ENCODE data around the gene TAS2R13.

Gene TAS2R13, protein sequence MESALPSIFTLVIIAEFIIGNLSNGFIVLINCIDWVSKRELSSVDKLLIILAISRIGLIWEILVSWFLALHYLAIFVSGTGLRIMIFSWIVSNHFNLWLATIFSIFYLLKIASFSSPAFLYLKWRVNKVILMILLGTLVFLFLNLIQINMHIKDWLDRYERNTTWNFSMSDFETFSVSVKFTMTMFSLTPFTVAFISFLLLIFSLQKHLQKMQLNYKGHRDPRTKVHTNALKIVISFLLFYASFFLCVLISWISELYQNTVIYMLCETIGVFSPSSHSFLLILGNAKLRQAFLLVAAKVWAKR

DNA sequence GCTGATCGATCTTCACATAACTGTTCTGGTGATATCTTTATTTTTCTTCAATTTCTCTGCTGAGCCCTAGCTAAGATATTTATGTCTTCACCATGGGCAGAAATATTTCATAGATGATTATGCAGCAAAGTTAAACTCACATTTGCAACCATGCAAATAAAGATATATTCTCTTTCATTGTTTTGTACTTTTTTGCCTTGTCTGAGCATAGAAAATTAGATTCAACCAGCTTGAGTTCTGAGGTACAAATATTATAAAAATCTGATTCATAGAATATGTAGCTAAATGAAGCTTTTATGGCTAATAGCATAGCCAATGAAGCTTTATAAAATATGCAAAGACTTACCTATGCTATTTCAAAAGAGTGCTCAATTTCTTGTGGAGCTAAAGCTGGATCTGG lies at the start of gene TAS2R13:
Gene TAS2R13, minus strand, starts transcription at position 101 of the 400 bp plus-strand sequence. CDS start 264 bp downstream, outside the sequence.
- no peak for DNase-seq (ENCODE audit: low read depth)

DNA sequence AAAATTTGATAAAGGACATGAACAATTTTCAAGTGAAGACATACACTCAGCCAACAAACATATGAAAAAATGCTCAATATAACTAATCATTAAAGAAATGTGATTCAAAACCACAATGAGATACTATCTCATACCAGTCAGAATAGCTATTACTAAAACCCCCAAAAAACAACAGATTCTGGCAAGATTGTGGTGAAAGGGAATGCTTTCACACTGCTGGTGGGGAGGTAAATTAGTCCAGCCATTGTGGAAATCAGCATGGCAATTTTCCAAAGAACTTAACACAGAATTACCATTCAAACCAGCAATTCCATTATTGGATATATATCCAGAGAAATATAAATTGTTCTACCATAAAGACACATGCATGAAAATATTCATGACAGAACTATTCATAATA lies 48.4 kb upstream of the TAS2R13 start:
- peak; percentile 50 for DNase-seq (ENCODE audit: low read depth)

DNA sequence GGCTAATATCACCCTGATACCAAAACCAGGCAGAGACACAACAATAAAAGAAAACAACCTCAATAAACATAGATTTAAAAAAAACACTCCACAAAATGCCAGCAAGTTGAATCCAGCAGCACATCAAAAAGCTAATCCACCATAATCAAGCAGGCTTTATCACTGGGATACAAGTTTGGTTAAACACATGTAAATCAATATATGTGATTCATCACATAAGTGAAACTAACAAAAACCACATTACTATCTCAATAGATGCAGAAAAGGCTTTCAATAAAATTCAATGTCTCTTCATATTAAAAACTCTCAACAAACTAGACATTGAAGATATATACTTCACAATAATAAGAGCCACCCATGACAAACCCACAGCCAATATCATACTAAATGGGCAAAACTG lies 46.7 kb upstream of the TAS2R13 start:
- no peak for DNase-seq (ENCODE audit: low read depth)

DNA sequence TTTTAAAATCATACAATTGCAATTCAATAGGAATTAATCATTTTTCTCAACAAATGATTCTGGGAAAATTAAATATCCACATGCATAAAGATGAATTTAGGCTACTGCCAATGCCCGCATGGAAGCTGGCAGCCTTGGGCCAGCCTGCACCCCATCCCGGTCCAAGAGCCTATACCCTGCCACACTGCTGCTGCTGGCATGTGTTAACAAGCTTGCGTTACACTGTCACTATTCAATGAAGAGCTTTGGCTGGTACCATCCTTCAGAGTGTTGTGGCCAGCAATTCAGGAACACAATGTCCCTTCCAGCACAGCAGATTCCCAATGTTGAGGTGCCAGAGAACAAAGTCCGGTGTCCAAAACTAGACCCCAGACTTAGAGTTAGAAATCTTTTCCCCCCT lies 43.3 kb upstream of the TAS2R13 start:
- no peak for DNase-seq (ENCODE audit: low read depth)

DNA sequence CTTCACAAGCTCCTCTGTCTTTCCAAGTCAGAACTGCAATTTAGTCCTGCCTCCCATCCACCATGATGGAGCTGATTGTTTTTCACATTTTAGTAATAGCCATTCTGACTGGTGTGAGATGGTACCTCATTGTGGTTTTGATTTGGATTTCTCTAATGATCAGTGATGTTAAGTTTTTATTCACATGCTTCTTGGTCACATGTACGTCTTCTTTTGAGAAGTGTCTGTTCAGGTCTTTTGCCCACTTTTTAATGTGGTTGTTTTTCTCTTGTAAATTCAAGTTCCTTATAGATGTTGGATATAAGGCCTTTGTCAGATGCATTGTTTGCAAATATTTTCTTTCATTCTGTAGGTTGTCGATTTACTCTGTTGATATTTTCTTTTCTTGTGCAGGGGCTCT lies 33.8 kb upstream of the TAS2R13 start:
- no peak for DNase-seq (ENCODE audit: low read depth)

DNA sequence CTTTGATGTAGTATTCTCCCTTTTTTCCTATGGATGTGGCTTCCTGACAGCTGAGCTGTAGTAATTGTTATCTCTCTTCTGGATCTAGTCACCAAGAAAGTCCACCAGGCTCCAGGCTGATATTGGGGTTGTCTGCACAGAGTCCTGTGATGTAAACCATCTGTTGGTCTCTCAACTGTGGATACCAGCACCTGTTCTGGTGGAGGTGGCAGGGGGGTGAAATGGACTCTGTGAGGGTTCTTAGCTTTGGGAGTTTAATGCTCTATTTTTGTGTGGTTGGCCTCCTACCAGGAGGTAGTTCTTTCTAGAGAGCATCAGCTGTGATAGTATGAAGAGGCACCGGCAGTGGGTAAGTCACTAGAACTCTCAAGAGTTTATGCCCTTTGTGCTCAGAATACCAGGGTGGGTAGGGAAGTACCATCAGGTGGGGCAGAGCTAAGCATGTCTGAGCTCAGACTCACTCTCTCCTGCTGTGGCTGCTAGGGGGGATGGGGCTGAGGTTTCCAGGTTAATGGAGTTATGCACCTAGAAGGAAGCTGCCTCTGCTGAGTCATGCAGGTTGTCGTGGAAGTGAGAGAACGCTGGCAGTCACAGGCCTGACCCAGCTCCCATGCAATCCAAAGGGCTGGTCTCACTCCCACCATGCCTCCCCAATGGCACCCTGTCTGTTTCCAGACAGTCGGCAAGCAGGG lies 32.7 kb upstream of the TAS2R13 start:
- peak; percentile 16 for DNase-seq (ENCODE audit: low read depth)

DNA sequence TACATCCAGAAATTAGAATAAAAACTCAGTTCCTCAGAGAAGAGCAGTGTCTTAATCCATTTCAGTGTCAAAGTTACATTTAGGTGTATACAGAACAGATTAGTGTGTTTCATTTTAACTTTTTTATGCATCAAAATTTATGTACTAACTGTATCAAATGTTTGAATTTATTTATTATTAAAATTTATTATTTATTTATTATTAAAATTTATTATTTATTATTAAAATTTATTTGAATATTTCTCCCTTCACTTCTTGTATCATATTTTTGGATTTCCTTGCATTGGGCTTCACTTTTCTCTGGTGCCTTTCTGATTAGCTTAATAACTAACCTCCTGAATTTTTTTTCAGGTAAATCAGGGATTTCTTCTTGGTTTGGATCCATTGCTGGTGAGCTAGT lies 32.0 kb upstream of the TAS2R13 start:
- DNase-seq (ENCODE audit: low read depth) = no peak

DNA sequence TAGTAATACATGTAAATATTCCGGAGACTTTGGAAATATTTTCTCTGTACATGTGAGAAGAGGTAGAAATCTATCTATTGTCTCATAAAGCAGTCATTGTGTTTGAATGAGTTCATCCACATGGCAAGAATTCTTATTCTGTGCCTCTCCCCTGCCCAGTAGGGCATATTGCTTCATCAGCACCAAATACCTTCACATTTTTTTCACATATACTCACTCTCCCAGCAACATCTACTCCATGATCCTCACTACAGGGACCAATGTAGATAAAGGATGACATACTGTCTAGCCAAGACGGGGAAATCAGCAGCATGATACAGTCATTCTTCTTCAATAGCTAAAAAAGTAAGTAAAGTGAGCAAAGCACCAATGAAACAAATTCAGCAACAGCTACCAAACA lies 31.0 kb upstream of the TAS2R13 start:
- peak; percentile 87 for DNase-seq (ENCODE audit: low read depth)

DNA sequence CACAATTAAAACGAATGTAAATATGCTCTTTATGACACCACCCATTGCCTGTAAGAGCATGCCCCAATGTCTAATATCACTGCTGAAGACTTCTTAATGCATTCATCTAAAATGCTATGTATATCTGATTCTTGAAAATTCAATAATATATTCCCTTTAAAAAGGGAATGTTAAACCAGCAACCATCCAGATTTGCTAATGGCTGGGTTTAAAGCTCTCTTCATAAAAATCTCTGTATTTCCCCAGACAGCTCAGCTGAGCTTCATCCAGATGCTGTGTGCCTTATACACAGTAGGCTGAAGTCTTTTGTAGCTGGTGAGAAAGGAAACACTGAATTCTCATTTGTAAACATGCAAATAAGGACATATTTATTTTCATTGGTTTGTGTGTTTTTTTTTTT lies 29.8 kb upstream of the TAS2R13 start, which contains the start of gene TAS2R14:
Gene TAS2R14, minus strand, starts transcription at position 101 of the 400 bp plus-strand sequence. Its CDS starts 56 bp downstream, at position 45.
- DNase-seq (ENCODE audit: low read depth) = no peak

DNA sequence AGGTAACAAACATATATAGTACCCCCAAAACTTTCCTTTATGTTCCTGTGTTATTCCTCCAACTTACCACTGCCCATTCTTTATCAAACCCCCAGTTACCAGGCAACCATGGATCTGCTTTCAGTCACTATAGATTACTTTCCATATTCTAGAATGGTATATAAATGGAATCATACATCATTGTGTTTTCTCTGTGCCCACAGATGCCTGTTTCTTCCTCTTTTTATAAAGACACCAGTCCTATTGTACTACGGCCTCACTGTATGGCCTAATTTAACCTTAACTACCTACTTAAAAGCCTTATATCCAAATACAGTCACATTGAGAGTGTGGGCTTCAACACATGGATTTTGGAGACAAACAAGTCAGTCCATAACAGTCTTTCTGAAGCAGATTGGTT lies 27.1 kb upstream of the TAS2R13 start:
- DNase-seq (ENCODE audit: low read depth) = no peak

DNA sequence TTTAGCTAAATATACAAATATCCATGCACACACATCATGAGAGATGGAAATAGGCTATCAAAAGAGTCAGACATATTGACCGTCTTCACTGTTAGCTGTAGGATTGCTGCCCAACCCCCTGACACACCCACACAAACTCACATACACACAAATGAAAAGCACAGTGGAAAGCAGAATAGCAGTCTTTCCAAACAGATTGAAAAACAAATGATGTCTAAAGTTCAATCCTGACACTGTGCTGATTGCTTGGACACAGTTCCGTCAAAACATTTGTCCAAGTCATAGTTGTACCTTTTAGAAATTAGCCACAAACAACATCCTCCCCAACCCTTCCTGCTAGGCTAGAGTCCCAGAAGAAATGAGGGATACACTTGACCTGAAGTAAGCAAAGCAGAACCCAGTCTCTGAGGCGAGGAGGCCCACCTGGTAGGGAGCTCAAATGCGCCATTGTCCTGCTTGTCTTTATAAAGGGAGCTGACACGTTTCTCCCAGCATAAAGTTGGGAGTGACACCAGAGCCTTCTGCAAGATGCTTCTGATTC lies 19.5 kb upstream of the TAS2R13 start, which contains the start of gene PRH2:
Gene PRH2, plus strand, starts transcription at position 491 of the 541 bp plus-strand sequence. Its CDS starts 38 bp downstream, at position 529.
- DNase-seq (ENCODE audit: low read depth) = no peak

DNA sequence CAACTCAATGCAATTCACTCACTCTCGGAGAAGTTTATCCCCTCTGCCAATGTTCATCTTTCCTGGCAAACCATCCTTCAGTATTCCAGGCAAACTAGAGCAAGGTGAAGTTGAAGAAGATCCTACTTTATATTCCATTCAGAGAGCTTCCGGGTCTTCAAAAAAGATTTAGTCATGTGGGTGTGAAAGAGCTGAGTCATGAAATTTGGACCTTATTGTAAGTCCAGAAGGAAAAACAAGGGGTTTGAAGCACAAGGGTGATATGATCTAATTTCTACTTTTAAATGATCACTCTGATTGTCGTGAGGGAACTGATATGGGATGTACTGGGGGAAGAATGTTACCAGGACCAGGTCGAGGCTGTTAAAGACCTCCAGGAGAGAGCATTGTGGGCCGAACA lies 16.9 kb upstream of the TAS2R13 start:
- DNase-seq (ENCODE audit: low read depth) = no peak

DNA sequence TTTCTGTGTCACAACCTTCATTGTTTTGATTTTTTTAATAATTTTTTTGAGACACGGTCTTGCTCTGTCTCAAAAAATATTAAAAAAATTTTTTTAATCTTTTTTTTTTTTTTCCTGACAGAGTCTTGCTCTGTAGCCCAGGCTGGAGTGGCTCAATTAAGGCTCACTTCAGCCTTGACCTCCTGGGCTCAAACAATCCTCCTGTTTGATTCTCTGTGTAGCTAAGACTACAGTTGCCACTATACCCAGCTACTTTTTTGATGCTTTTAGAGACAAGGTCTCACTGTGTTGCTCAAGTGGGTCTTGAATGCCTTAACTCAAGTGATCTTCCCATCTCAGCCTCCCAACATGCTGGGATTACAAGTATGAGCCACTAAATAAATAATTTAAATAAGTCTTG lies 10.4 kb upstream of the TAS2R13 start:
- no peak for DNase-seq (ENCODE audit: low read depth)

DNA sequence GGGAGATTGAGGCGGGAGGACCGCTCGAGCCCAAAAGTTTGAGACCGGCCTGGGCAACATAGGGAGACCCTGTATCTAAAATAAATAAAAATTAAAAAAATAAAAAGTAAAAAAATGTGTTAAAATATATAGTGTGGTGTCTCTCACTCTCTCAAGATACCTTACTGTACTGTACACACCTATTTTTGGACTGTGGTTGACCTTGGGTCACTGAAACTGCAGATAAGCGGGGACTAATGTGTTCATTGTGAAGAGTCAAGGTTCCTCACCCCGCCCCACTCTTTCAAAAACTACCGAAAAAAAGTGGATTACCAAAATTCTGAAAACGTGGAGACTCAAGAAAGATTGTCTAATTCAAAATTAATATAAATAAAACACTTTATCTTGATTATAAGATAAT lies 1.0 kb upstream of the TAS2R13 start:
- no peak for DNase-seq (ENCODE audit: low read depth)

DNA sequence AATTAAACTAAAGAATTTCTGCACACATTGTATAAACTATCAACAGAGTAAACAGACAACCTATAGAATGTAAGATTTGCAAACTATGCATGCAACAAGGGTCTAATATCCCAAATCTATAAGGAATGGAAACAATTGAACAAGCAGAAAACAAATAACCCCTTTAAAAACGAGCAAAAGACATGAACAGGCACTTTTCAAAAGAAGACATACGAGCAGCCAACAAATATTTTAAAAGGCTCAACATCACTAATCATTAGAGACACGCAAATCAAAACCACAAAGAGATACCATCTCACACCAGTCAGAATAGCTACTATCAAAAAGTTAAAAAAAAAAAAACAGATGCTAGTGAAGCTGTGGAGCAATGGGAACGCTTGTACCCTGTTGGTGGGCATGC lies 4.7 kb downstream of the TAS2R13 start:
- no peak for DNase-seq (ENCODE audit: low read depth)

DNA sequence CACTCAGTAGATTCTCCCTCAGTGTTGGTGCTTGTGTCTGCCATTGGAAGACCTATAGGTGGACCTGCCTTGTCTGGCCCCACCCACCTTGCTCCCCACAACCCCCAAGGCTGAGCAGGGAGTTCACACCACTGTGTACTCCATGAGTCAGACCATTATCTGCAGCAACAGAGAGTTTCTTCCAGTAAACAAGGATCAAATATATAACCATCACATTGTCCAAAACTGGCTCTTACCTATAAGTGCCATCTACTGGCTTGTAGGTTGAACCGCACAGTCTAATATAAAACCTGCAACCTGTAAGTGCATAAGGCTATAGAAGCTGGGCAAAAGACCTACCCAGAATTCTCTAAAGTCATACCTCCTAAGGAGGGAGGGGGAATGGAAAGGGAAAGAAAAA lies 7.9 kb downstream of the TAS2R13 start:
- DNase-seq (ENCODE audit: low read depth) = peak; percentile 15

DNA sequence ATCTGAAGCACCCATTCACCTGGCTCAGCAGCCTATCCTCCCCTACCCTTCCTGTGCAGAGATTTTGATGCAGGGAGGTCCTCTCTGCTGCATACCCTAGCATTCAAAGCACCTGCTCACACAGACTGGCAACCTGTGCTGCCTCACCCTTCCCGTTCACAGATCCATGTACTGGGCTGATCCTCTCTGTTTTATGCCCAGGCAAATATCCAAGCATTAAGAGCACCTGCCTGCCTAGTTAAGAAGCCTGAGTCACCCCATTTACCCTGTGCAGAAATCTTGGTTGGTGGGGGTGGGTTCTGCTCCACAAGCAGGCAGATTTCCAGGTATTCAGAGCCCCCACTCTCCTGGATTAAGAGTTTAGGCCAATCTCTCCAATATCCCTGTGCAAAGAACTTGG lies 8.4 kb downstream of the TAS2R13 start:
- DNase-seq (ENCODE audit: low read depth) = no peak

DNA sequence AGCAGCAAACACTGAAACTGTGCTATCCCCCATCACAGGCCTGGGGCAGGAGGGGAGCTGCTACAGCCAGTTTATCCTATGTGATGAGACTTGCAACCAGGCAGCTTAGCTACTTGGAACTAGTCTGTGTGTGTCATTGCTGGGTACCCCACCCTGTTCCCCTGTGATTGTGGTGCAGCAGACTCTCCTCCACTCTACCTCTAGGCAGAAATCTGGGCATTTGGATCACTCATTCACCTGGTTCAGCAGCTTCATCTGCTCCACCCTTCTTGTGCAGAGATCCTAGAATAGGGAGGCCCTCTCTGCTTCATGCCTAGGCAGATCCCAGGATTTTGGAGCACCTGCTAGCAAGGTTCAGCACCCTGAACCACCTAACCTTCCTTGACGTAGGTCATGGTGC lies 8.8 kb downstream of the TAS2R13 start:
- no peak for DNase-seq (ENCODE audit: low read depth)

DNA sequence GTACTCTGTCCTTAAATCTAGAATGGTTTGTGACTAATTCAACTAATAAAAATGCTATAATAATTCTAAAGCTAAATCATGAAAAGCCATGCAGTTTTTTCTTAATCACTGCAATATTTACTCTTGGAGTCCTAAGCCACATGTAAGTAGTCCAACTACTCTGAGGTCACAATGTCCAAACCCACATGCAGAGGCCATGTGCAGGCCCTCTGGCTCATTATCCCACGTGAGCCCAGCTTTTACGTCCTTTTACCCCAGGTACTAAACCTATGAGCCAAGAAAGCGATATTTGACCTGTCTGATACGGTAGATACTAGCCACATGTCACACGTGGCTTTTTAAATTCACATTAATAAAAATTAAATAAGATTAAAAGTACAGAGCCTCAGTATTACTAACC lies 12.5 kb downstream of the TAS2R13 start:
- no peak for DNase-seq (ENCODE audit: low read depth)

DNA sequence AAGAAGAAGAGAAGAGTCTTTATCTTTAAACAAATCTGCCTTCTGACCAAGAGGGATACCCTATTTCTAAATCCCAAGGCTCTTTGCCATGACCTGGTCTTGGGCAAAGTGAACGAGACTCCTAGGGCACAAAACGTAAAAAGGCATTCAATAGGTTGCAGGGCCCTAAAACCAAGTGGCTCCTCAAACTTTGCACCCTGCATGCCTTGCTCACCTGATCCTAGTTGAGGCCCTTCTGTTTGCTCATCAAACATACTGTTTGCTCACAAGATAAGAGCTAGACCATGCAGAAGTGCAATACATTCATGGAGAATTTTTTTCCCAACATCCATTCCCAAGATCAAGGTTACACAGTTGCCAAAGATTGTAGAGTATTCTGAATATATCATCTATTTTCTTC lies 17.4 kb downstream of the TAS2R13 start:
- DNase-seq (ENCODE audit: low read depth) = no peak

DNA sequence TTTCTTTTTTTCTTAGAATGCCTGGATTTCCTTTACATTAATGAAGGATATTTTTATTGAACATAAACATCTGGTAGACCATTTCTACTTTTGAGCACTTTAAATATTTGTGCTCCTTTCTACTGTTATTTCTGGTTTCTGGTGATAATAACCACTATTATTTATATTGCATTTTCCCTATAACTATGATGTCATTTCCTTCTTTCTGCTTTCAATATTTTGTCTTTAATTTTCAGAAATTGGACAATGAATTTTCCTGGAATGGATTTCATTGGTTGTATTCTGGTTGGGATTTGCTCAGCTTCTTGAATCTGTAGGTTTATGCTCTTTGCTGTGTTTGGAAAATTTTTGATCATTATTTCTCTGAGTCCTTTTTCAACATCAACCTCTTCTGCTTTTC lies 20.1 kb downstream of the TAS2R13 start:
- no peak for DNase-seq (ENCODE audit: low read depth)

DNA sequence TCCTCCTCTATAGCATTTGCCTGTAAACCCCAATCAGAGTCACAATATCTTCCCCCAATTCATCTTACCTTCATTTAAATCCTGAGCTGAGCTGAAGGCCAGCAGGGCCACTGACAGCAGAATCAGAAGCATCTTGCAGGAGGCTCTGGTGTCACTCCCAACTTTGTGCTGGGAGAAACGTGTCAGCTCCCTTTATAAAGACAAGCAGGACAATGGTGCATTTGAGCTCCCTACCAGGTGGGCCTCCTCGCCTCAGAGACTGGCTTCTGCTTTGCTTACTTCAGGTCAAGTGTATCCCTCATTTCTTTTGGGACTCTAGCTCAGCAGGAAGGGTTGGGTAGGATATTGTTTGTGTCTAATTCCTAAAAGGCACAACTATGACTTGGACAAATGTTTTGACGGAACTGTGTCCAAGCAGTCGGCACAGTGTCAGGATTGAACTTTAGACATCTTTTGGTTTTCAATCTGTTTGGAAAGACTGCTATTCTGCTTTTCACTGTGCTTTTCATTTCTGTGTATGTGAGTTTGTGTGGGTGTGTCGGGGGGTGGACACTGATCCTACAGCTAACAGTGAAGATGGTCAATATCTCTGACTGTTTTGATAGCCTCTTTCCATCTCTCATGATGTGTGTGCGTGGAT lies 25.2 kb downstream of the TAS2R13 start, which contains the start of gene PRH1:
Gene PRH1, minus strand, starts transcription at position 170 of the 640 bp plus-strand sequence. Its CDS starts 38 bp downstream, at position 132.
- no peak for DNase-seq (ENCODE audit: low read depth)

DNA sequence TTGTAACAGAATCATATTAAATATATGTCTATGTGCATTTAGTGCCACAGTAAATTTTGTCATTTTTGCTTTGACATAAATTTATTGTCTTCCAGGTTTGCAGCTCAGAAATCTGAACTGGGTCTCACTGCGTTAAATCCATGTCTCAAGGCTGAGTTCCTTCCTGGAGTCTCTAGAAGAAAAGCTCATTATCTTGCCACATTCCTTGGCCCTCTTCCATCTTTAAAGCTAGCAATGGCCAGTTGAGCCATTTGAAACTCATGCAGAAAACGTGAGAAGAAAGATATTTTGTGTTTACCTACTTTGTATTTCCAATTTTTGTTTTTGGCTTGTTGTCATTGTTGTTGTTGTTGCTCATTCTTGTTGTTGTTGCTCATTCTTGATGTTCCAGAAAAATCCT lies 36.0 kb downstream of the TAS2R13 start:
- no peak for DNase-seq (ENCODE audit: low read depth)
